ENCODE data around the gene NAT8L. TPM values are rescaled to one million over a fixed set of nuclear protein-coding genes. Genes with fewer than 3 reads are reported as not detected.

The NAT8L gene
- total and polyA plus RNA-seq, 9 donors, result 0.62 to 6.2 (median 2.2) TPM

- Histone ChIP-seq H3K9me3 (replicated peaks; ENCODE audit: control insufficient read depth, low read depth, low read length) (peaks cover 4% of the 10 kb centered on the region), H3K27ac (ENCODE audit: low read length) (no peak overlapping the region), H3K36me3 (ENCODE audit: control insufficient read depth, insufficient read depth, low read length) (no peaks in the 10 kb centered on the region), H3K4me3 (ENCODE audit: low read length) (no peak overlapping the region), H3K27me3 (ENCODE audit: control insufficient read depth, insufficient read depth, low read length) (peaks cover 82% of the 10 kb centered on the region), H3K4me1 (ENCODE audit: control insufficient read depth, insufficient read depth, low read length) (peaks cover 20% of the 10 kb centered on the region)
- WGBS (ENCODE audit: insufficient coverage), result 75% methylated on average over 18 of the region's 18 CpGs
- no peak for DNase-seq
These were observed 14.3 kb upstream of the NAT8L start for GRCh38 chr4:2044542-2045517.

GRCh38 chr4:2045518-2045951, 13.6 kb upstream of the NAT8L start:
- H3K27ac ChIP-seq (ENCODE audit: low read length), result no peak overlapping the region
- no peaks in the 10 kb centered on the region for H3K36me3 ChIP-seq (ENCODE audit: control insufficient read depth, insufficient read depth, low read length)
- no peak for DNase-seq
- H3K27me3 ChIP-seq (ENCODE audit: control insufficient read depth, insufficient read depth, low read length), result peaks cover 81% of the 10 kb centered on the region
- H3K4me1 ChIP-seq (ENCODE audit: control insufficient read depth, insufficient read depth, low read length), result peaks cover 20% of the 10 kb centered on the region
- peaks cover 4% of the 10 kb centered on the region for H3K9me3 ChIP-seq (replicated peaks; ENCODE audit: control insufficient read depth, low read depth, low read length)
- 71% methylated on average over 10 of the region's 11 CpGs for WGBS (ENCODE audit: insufficient coverage)
- no peak overlapping the region for H3K4me3 ChIP-seq (ENCODE audit: low read length)

- Histone ChIP-seq H3K27ac (ENCODE audit: low read length) (no peak overlapping the region), H3K27me3 (ENCODE audit: control insufficient read depth, insufficient read depth, low read length) (peaks cover 81% of the 10 kb centered on the region), H3K9me3 (replicated peaks; ENCODE audit: control insufficient read depth, low read depth, low read length) (peaks cover 4% of the 10 kb centered on the region), H3K4me3 (ENCODE audit: low read length) (no peak overlapping the region), H3K36me3 (ENCODE audit: control insufficient read depth, insufficient read depth, low read length) (no peaks in the 10 kb centered on the region), H3K4me1 (ENCODE audit: control insufficient read depth, insufficient read depth, low read length) (peaks cover 17% of the 10 kb centered on the region)
- no peak for DNase-seq
- whole genome bisulfite sequencing (ENCODE audit: insufficient coverage), result 51% methylated on average over 22 of the region's 28 CpGs
These were observed 12.8 kb upstream of the NAT8L start for GRCh38 chr4:2046031-2046961.

- 31% methylated on average over 57 of the region's 57 CpGs for WGBS (ENCODE audit: insufficient coverage)
- DNase-seq, result no peak
- peaks cover 10% of the 10 kb centered on the region for H3K4me1 ChIP-seq (ENCODE audit: control insufficient read depth, insufficient read depth, low read length)
- no peaks in the 10 kb centered on the region for H3K36me3 ChIP-seq (ENCODE audit: control insufficient read depth, insufficient read depth, low read length)
- H3K27me3 ChIP-seq (ENCODE audit: control insufficient read depth, insufficient read depth, low read length), result peaks cover 82% of the 10 kb centered on the region
- H3K27ac ChIP-seq (ENCODE audit: low read length), result no peak overlapping the region
- H3K4me3 ChIP-seq (ENCODE audit: low read length), result no peak overlapping the region
- H3K9me3 ChIP-seq (replicated peaks; ENCODE audit: control insufficient read depth, low read depth, low read length), result peaks cover 4% of the 10 kb centered on the region
These were observed 12.0 kb upstream of the NAT8L start for GRCh38 chr4:2047031-2047660.

DNA sequence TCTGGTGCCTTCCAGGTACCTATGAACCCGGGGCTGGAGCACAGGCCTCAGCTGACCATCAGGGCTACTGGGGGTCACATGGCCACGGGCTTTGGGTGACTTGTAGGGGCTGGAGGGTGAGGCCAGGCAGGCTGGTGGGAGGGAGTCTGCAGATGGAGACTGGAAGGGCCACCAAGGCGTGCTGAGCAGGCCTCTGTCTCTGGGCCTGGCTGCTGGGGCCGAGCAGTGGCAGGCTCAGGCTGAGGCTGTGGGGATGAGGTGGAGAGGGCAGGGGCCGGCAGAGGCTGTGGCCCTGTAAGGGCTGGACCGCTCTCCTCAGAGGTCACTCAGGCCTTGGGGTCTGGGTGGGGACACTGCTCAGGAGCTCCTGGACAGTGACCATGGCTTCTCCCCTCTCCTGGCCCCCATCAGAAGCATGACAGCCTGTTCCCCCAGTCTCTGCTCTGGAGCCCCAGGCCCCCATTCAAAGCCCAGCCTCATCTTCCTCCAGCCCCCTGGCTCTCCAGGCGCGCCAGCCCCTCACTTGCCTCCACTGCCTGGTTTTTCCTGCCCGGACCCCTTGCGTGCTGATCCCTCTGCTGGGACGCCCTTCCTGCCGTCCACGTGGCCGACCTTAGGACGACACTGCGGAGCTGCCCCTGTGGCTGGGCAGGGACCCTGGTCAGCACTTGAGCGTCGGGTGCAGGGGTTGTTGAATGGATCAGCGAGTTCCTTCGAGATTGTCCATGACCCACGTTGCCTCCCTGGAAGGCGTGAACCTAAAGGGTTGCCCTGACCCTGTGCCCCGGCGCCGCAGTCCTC, 11.1 kb upstream of the NAT8L start:
- H3K36me3 ChIP-seq (ENCODE audit: control insufficient read depth, insufficient read depth, low read length), result no peaks in the 10 kb centered on the region
- peaks cover 79% of the 10 kb centered on the region for H3K27me3 ChIP-seq (ENCODE audit: control insufficient read depth, insufficient read depth, low read length)
- 81% methylated on average over 24 of the region's 25 CpGs for WGBS (ENCODE audit: insufficient coverage)
- no peak for DNase-seq
- H3K4me1 ChIP-seq (ENCODE audit: control insufficient read depth, insufficient read depth, low read length), result peaks cover 7% of the 10 kb centered on the region
- H3K9me3 ChIP-seq (replicated peaks; ENCODE audit: control insufficient read depth, low read depth, low read length), result peaks cover 4% of the 10 kb centered on the region
- H3K27ac ChIP-seq (ENCODE audit: low read length), result no peak overlapping the region
- no peak overlapping the region for H3K4me3 ChIP-seq (ENCODE audit: low read length)

DNA sequence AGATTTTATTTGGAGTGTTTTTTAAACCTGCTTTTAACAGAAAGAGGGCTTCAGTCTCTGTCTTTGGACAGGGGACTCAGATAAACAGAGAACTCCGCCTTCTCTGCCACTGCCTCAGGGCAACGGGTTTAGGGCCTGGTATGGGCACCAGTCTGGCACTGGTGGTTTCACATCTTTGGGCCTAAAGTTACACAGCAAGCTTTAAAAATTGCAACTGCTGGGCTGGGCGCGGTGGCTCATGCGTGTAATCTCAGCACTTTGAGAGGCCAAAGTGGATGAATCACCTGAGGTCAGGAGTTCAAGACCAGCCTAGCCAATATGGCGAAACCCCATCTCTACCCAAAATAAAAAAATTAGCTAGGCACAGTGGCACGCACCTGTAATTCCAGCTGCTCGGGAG, 10.3 kb upstream of the NAT8L start:
- WGBS (ENCODE audit: insufficient coverage), result 88% methylated on average over 7 of the region's 8 CpGs
- H3K27me3 ChIP-seq (ENCODE audit: control insufficient read depth, insufficient read depth, low read length), result peaks cover 70% of the 10 kb centered on the region

GRCh38 chr4:2049381-2049780, 9.7 kb upstream of the NAT8L start:
- H3K27me3 ChIP-seq (ENCODE audit: control insufficient read depth, insufficient read depth, low read length), result peaks cover 69% of the 10 kb centered on the region
- H3K36me3 ChIP-seq (ENCODE audit: control insufficient read depth, insufficient read depth, low read length), result no peaks in the 10 kb centered on the region
- H3K4me3 ChIP-seq (ENCODE audit: low read length), result no peak overlapping the region
- H3K27ac ChIP-seq (ENCODE audit: low read length), result no peak overlapping the region
- H3K4me1 ChIP-seq (ENCODE audit: control insufficient read depth, insufficient read depth, low read length), result no peaks in the 10 kb centered on the region
- H3K9me3 ChIP-seq (replicated peaks; ENCODE audit: control insufficient read depth, low read depth, low read length), result peaks cover 4% of the 10 kb centered on the region
- DNase-seq, result no peak
- 88% methylated on average over 6 of the region's 7 CpGs for WGBS (ENCODE audit: insufficient coverage)

More for the DNA sequence above, 10.3 kb upstream of the NAT8L start:
- Histone ChIP-seq H3K9me3 (replicated peaks; ENCODE audit: control insufficient read depth, low read depth, low read length) (peaks cover 4% of the 10 kb centered on the region), H3K4me3 (ENCODE audit: low read length) (no peak overlapping the region), H3K27ac (ENCODE audit: low read length) (no peak overlapping the region), H3K36me3 (ENCODE audit: control insufficient read depth, insufficient read depth, low read length) (no peaks in the 10 kb centered on the region), H3K4me1 (ENCODE audit: control insufficient read depth, insufficient read depth, low read length) (peaks cover under 1% of the 10 kb centered on the region)
- no peak for DNase-seq

DNA sequence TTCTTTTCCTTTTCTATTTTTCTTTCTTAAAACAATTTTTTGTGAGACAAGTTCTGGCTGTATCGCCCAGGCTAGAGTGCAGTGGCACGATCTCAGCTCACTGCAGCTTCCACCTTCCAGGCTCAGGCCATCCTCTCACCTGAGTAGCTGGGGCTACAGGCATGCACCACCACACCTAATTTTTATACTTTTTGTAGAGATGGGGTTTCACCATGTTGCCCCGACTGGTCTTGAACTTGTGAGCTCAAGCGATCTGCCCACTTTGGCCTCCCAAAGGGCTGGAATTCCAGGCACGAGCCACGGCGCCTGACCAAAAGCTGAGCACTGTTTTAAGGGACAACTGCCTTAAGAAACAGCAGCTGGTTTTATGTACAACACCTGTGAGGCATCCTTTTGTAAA, 9.3 kb upstream of the NAT8L start:
- Histone ChIP-seq H3K4me1 (ENCODE audit: control insufficient read depth, insufficient read depth, low read length) (no peaks in the 10 kb centered on the region), H3K4me3 (ENCODE audit: low read length) (no peak overlapping the region), H3K27ac (ENCODE audit: low read length) (no peak overlapping the region), H3K27me3 (ENCODE audit: control insufficient read depth, insufficient read depth, low read length) (peaks cover 68% of the 10 kb centered on the region), H3K9me3 (replicated peaks; ENCODE audit: control insufficient read depth, low read depth, low read length) (no peaks in the 10 kb centered on the region), H3K36me3 (ENCODE audit: control insufficient read depth, insufficient read depth, low read length) (no peaks in the 10 kb centered on the region)
- no peak for DNase-seq
- WGBS (ENCODE audit: insufficient coverage), result 69% methylated on average over 7 of the region's 7 CpGs

DNA sequence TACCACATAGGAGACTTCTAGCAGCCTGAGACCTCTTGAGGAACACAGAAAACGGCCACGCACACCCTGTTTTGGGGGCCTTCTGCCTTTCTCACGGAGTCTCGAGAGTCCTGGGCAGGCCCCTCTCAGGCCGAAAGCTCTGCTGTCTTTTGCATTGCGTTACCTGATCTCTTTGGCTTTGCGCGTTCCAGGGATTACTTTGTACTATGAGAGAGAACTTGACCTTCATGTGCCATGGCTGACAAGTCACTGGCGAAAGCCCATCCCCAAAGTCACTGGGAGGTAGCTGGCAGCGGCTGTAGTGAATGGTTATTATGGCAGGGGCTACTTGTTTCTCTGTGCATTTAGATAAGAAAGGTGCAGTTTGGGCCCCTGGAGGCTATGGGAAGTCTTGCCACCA, 8.0 kb upstream of the NAT8L start:
- Histone ChIP-seq H3K27ac (ENCODE audit: low read length) (no peak overlapping the region), H3K4me3 (ENCODE audit: low read length) (no peak overlapping the region), H3K9me3 (replicated peaks; ENCODE audit: control insufficient read depth, low read depth, low read length) (no peaks in the 10 kb centered on the region), H3K36me3 (ENCODE audit: control insufficient read depth, insufficient read depth, low read length) (no peaks in the 10 kb centered on the region), H3K4me1 (ENCODE audit: control insufficient read depth, insufficient read depth, low read length) (no peaks in the 10 kb centered on the region), H3K27me3 (ENCODE audit: control insufficient read depth, insufficient read depth, low read length) (peaks cover 71% of the 10 kb centered on the region)
- 31% methylated on average over 10 of the region's 10 CpGs for WGBS (ENCODE audit: insufficient coverage)
- no peak for DNase-seq
